ENCODE results near the gene ELOA.
"Not testable (repeated sequence)": the region's sequence is repeated elsewhere in the genome, so short reads cannot be mapped to it uniquely, and the experiment has no call there.

The ELOA gene

GRCh38 chr1:23743287-23744152 lies at the start of gene ELOA:
ELOA (plus strand) TSS chr1:23743471; CDS start chr1:23743504, 33 bp downstream.
- DNase-seq, result peak; percentile 75 to 76

GRCh38 chr1:23693599-23693998 lies 49.7 kb upstream of the ELOA start:
- no peak for DNase-seq

- DNase-seq, result no peak
Observed at GRCh38 chr1:23694371-23694770, 48.9 kb upstream of the ELOA start.

- DNase-seq, result no peak
Observed at GRCh38 chr1:23695667-23696066, 47.6 kb upstream of the ELOA start.

- no peak for DNase-seq
Observed at GRCh38 chr1:23696335-23696989, 46.8 kb upstream of the ELOA start.

- no peak for DNase-seq
Observed at GRCh38 chr1:23698466-23698865, 44.8 kb upstream of the ELOA start.

GRCh38 chr1:23699280-23700179 lies 43.7 kb upstream of the ELOA start:
- no peak for DNase-seq

- no peak for DNase-seq
Observed at GRCh38 chr1:23701310-23701709, 42.0 kb upstream of the ELOA start.

- DNase-seq, result no peak
Observed at GRCh38 chr1:23701996-23702395, 41.3 kb upstream of the ELOA start.

GRCh38 chr1:23704834-23705495 lies 38.3 kb upstream of the ELOA start:
- DNase-seq, result no peak

- DNase-seq, result no peak
Observed at GRCh38 chr1:23709229-23709628, 34.0 kb upstream of the ELOA start.

GRCh38 chr1:23718482-23718881 lies 24.8 kb upstream of the ELOA start:
- DNase-seq, result no peak

- DNase-seq, result no peak
Observed at GRCh38 chr1:23719162-23719820, 24.0 kb upstream of the ELOA start.

- peak; percentile 16 to 34 for DNase-seq
Observed at GRCh38 chr1:23720256-23720995, 22.8 kb upstream of the ELOA start.

GRCh38 chr1:23722652-23723051 lies 20.6 kb upstream of the ELOA start:
- DNase-seq, result no peak

- DNase-seq, result no peak
Observed at GRCh38 chr1:23726686-23727085, 16.6 kb upstream of the ELOA start.

- peak in 1 of 2 donors; percentile 43 for DNase-seq
Observed at GRCh38 chr1:23727362-23727811, 15.9 kb upstream of the ELOA start.

- no peak for DNase-seq
Observed at GRCh38 chr1:23732363-23733224, 10.7 kb upstream of the ELOA start.

- not testable (repeated sequence) for DNase-seq
Observed at GRCh38 chr1:23733281-23733680, 10.0 kb upstream of the ELOA start.

GRCh38 chr1:23736437-23737134 lies 6.7 kb upstream of the ELOA start:
- no peak for DNase-seq

All from CD4-positive, alpha-beta T cell treated with Interleukin-1 beta for 1 hour (primary cell).